ENCODE data around the gene SDC4.

SDC4 gene

GRCh38 chr20:45347936-45348778 lies at the start of gene SDC4:
SDC4 (minus strand) TSS chr20:45348424; CDS start chr20:45348384, 40 bp downstream.
- no peak for TF ChIP-seq CTCF (IDR thresholded peaks at IDR 0.05; ENCODE audit: control extremely low read depth, extremely low read depth, low read depth, missing control alignments)
- peak; percentile 43 for DNase-seq (ENCODE audit: extremely low spot score)

DNA sequence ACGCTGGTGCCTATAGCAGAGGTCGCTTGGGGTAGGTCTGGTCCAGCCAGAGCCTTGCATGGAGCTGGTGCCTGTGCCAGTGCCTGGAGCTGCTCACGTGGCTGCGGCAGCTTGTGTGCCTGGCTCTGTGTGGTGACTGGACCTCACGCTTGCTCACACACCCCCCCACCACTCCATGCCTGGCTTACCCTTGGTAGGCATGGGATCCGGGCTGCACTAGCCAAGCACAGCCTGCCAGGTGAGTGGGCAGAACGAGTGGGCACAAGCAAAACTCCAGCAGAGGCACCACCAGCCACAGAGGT lies 46.8 kb upstream of the SDC4 start:
- CTCF ChIA-PET = interaction anchor here (1.3 to 3.8 kb wide), 3 partner anchors 22 to 376 kb away, joined by 4 to 24 read pairs (median 7); no protein-coding TSS in a partner anchor
- DNase-seq (ENCODE audit: extremely low spot score) = no peak
- TF ChIP-seq CTCF (IDR thresholded peaks at IDR 0.05; ENCODE audit: control extremely low read depth, extremely low read depth, low read depth, missing control alignments) = no peak
- POLR2A ChIA-PET = no interaction called here

More at GRCh38 chr20:45347936-45348778, at the start of gene SDC4:
- ChIA-PET CTCF (interaction anchor here (1.0 to 3.3 kb wide), 8 partner anchors 11 to 423 kb away, joined by 3 to 18 read pairs (median 4); partner anchors contain the start of gene SYS1), POLR2A (no interaction called here)

DNA sequence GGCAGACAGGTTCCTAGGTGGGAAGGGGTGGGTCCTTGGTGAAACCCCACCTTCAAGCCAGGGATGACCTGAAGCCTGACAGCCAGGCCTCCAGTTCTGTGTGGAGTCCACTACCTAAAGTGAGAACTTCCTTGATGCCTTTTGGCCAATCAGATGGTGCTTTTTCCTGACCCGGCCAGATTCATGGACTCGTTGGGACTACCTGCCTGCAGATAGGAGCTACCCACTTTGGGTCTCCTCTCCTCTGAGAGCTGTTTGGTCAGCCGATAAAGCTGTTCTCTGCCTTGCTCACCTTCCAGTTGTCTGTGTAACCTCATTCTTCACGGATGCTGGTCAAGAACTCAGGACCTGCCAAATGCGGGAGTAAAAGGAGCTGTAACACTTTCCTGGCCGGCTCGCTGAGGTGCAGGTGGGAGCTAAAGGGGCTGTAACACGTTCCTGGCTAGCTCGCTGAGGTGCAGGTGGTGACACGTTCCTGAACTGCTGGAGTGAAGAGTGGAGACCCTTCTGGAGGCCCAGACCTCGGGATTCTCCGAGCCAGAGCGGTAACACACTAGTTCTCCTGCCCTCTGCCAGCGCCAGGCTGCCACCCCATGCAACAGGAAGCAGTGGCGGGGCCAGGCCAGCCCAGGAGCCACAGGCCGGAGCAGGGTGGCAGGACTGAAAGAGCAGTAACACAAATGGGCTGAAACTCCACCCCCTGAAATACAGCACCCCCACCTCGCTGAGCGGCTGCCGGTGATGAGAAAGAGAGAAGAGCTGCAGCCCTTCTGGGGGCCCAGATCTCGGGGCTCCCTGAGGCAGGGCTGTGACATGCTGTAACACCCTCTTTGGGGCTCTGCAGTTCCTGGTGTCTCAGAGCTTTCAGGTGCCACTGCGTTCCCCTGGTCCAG lies 46.2 kb upstream of the SDC4 start:
- ChIA-PET POLR2A (no interaction called here), CTCF (interaction anchor here (0.9 to 3.8 kb wide), 6 partner anchors 18 to 376 kb away, joined by 3 to 24 read pairs (median 4); no protein-coding TSS in a partner anchor)
- no peak for DNase-seq (ENCODE audit: extremely low spot score)
- TF ChIP-seq CTCF (IDR thresholded peaks at IDR 0.05; ENCODE audit: control extremely low read depth, extremely low read depth, low read depth, missing control alignments) = no peak

GRCh38 chr20:45392733-45393132 lies 44.5 kb upstream of the SDC4 start:
- DNase-seq (ENCODE audit: extremely low spot score) = no peak
- POLR2A ChIA-PET = no interaction called here

DNA sequence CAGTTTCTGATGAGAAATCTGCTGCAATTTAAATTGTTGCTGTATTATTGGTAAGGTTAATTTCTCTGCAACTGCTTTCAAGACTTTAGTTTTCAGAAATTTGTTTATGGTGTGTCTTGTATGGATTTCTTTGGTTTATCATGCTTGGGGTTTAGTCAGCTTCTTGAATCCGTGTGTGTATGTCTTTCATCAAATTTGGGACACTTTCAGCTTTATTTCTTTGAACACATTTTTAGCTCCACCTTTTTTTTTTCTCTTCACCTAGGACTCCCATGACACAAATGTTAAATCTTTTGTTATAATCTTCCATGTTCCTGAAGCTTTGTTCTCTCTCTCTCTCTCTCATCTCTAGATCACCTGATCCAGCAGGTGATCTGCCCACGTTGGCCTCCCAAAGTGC lies 43.3 kb upstream of the SDC4 start:
- TF ChIP-seq CTCF (IDR thresholded peaks at IDR 0.05; ENCODE audit: control extremely low read depth, extremely low read depth, low read depth, missing control alignments) = no peak
- CTCF ChIA-PET = interaction anchor here (1.3 to 2.8 kb wide), 3 partner anchors 15 to 45 kb away, joined by 3 to 14 read pairs (median 7); partner anchors contain the start of gene SYS1
- POLR2A ChIA-PET = no interaction called here
- DNase-seq (ENCODE audit: extremely low spot score) = no peak

More at GRCh38 chr20:45392733-45393132, 44.5 kb upstream of the SDC4 start:
- no peak for TF ChIP-seq CTCF (IDR thresholded peaks at IDR 0.05; ENCODE audit: control extremely low read depth, extremely low read depth, low read depth, missing control alignments)
- CTCF ChIA-PET = interaction anchor here (1.0 to 3.8 kb wide), 4 partner anchors 14 to 44 kb away, joined by 3 to 24 read pairs (median 9); no protein-coding TSS in a partner anchor

GRCh38 chr20:45390931-45391330 lies 42.7 kb upstream of the SDC4 start:
- POLR2A ChIA-PET = no interaction called here
- no peak for TF ChIP-seq CTCF (IDR thresholded peaks at IDR 0.05; ENCODE audit: control extremely low read depth, extremely low read depth, low read depth, missing control alignments)
- no peak for DNase-seq (ENCODE audit: extremely low spot score)
- CTCF ChIA-PET = interaction anchor here (2.0 to 2.8 kb wide), 2 partner anchors 28 to 46 kb away, joined by 7 to 14 read pairs; partner anchors contain the start of gene SYS1

Measured in GM10248 (cell line).